Body of pancreas (tissue), 4 donors: ENCODE results near the gene PLET1.

Experiments
- POLR2A ChIP-seq, 3 donors: fragments of 450-650 bp; IDR thresholded peaks; one replicate each; pipeline ENCODE4 v1.6.1; 2016; ENCODE audit warnings: antibody characterized with exemption in 3 of 3, mild to moderate bottlenecking in 2 of 3
- TF ChIP-seq, protein P1 (sequence below), 7 experiments: fragments of 450-650 bp in 4 of 7; fragments of 200-600 bp in 3 of 7; sonication (generic) in 3 of 7; IDR thresholded peaks; one replicate each; pipeline ENCODE4 v1.5.1; 2016 to 2019; ENCODE audit warnings: antibody characterized with exemption in 7 of 7

GRCh38 chr11:112274007-112274783, 13.5 kb upstream of the PLET1 start:
- no peak for TF ChIP-seq POLR2A (IDR thresholded peaks at IDR 0.05)
- TF ChIP-seq, protein P1, sequence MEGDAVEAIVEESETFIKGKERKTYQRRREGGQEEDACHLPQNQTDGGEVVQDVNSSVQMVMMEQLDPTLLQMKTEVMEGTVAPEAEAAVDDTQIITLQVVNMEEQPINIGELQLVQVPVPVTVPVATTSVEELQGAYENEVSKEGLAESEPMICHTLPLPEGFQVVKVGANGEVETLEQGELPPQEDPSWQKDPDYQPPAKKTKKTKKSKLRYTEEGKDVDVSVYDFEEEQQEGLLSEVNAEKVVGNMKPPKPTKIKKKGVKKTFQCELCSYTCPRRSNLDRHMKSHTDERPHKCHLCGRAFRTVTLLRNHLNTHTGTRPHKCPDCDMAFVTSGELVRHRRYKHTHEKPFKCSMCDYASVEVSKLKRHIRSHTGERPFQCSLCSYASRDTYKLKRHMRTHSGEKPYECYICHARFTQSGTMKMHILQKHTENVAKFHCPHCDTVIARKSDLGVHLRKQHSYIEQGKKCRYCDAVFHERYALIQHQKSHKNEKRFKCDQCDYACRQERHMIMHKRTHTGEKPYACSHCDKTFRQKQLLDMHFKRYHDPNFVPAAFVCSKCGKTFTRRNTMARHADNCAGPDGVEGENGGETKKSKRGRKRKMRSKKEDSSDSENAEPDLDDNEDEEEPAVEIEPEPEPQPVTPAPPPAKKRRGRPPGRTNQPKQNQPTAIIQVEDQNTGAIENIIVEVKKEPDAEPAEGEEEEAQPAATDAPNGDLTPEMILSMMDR (IDR thresholded peaks at IDR 0.05) = no peak
